GM21786 (cell line): Measurements from ENCODE around the gene KSR2.

Experiments
- ATAC-seq: cut with Tn5 transposase; IDR thresholded peaks from one replicate; pipeline ENCODE4 v1.9.1; 2021; ENCODE audit not compliant: unreplicated experiment

The KSR2 gene

DNA sequence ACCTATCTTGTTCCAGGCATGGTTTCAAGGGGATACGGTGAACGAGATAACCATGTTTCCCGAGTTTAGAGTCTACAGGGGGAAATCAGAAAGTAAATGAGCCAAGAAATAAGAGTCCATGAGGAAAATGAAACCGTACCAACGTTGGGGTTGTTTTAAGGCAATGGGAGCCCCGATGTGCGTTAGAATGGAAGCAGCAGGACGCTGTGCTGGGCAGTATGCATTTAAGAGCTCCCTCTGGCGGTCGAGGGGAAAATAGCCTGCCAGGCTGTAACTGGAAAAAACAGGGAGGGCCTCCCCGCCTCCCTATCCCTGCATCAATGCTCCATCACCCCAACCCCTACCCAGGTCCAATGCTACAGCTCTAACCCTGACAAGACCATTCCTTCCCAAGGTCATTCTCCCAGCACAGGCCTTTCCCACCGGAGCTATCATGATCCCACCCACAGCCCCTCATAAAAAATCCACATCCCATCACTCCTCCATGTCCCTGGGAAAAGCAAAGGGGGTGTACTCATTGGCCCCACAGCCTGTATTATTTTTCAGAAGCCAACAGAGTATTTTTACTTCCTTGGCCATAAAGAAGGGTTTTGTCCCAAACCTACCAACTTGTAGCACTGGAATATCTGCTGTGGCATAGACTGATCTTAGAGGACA is 381.0 kb downstream of the KSR2 start:
- ATAC-seq = no peak

DNA sequence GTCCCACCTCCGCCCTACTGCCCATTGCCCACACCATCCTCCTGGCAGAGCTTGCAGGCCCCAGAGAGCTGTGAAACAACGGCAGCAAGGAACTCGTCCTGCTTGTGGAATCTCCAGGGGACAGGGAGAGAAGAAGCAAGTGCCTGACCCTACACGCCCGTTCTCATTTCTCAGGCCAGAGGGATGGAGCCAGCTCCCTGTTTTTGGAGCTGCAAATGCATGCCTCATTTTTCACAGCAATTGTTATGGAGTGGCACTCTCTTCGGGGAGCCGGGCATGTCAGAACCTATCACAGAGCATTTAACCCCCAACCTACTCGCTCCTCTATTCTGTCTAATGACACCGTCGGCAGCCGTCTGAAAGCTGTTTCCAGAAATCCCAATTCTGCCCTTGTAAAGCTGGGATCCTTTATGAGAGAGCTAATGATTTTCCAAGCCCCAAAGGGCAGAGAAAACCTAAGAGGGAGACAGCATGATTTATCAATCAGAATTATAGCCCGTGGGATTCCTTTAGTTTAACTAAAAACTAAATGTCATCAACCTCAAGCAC is 385.0 kb downstream of the KSR2 start:
- ATAC-seq = no peak

DNA sequence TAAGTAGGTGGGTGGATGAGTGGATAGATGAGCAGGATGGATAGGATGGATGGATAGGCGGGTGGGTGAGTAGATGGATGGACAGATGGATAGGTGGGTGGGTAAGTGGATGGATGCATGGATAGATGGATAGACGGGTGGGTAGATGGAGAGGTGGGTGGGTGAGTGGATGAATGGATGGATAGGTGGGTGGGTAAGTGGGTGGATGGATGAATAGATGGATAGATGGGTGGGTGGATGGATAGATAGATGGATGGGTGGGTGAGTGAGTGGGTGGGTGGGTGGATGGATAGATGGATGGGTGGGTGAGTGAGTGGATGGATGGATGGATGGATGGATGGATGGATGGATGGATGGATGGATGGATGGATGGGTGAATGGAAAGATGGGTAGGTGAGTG is 385.7 kb downstream of the KSR2 start:
- no peak for ATAC-seq

DNA sequence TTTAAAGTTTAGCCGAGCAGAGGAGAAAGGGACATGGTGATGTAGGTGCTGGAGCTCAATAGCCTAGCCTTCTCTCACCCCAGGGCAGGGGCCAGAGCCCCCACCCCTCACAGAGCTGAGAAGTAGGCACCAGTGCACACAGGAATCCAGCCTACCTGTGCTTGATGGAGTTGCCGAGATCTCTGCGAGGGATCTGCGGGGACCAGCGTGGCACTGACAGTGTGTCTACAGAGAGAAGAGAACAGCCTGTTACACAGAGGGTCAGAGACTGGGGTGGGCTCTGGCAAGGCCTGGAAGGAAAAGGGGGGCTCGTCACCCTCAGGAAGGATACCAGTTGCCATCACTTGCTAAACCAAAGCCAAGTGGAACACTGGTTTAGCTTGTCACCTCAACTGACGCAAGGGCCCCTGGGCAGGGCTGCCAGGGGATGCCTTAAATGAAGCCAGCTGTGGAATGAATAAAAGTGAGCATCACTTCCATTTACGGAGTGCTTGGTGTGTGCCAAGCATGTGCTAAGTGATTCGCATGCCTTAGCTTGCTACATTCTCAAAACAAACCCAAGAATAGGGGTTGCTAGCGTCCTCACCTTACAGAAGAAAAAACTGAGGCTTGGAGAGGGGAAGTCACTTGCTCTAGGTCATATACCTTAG is 386.5 kb downstream of the KSR2 start:
- ATAC-seq = no peak

GRCh38 chr12:117580718-117581062 is 388.1 kb downstream of the KSR2 start:
- ATAC-seq = no peak

GRCh38 chr12:117580015-117580717 is 388.6 kb downstream of the KSR2 start:
- ATAC-seq = no peak

DNA sequence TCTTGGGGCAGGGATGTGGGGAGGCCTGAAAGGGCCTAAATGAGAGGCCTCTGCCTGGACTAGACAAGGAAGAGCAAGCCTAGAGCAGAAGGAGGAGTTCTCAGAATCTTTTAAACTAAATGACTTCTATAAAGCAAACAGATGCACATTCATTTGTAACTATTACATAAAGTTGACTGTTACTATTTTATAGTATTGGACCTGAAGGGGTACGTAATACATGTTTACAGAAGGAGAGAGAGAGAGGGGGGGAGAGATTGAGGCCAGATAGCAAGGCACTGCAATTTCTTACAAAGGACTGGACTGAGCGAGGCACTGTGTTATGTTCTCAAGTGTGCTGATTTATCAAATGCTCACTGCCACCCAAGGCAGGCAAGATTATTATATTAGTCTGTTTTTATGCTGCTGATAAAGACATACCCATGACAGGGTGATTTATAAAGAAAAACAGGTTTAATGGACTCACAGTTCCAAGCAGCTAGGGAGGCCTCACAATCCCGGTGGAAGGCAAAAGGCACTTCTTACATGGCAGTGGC is 391.6 kb downstream of the KSR2 start:
- no peak for ATAC-seq

DNA sequence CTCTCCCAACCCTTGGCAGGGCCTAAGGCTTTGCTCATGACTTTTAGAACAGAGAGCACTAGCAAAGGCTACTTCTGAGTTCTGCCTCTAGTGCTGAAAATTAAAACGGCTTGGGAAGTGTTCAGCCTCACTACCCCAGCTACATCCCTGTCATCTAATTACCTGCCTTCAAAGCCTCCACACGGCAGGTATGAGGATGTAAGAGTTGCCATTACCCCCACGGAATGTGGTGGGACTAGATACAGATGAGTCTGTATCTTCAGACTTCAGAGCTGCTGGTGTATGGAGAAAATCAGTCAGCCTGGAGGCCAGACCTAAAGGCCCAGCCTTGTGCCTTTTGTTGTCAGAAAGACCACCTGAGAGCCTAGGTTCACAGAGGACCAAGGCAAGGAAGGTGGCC is 392.7 kb downstream of the KSR2 start:
- no peak for ATAC-seq

GRCh38 chr12:117574655-117575054 is 394.1 kb downstream of the KSR2 start:
- no peak for ATAC-seq

- no peak for ATAC-seq
Observed at GRCh38 chr12:117572755-117573154, 396.0 kb downstream of the KSR2 start.

GRCh38 chr12:117571321-117571720 is 397.5 kb downstream of the KSR2 start:
- ATAC-seq = no peak

- ATAC-seq = no peak
Observed at GRCh38 chr12:117570608-117571007, 398.2 kb downstream of the KSR2 start.

- ATAC-seq = no peak
Observed at GRCh38 chr12:117567644-117568216, 401.1 kb downstream of the KSR2 start.

DNA sequence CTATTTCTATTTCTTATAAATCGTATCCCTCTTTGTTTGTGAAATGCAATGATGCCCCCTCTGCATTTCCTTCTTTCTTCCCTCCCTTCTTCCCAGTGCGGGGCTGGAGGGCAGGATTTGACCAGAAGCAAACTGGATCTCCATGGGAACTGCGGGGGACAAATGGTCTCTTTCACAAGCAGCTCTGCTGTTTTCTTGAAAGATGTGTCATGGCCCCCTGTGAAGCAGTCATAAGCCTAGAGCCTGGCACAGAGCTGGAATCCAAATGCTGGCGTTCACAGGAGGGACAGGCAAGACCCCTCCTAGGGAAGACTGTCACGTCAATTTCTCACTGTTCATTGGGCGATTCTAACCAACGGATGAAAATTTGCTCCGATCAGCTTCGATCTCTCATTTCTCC is 403.9 kb downstream of the KSR2 start:
- no peak for ATAC-seq

- ATAC-seq = no peak
Observed at GRCh38 chr12:117563706-117564105, 405.1 kb downstream of the KSR2 start.

GRCh38 chr12:117563007-117563406 is 405.8 kb downstream of the KSR2 start:
- no peak for ATAC-seq

DNA sequence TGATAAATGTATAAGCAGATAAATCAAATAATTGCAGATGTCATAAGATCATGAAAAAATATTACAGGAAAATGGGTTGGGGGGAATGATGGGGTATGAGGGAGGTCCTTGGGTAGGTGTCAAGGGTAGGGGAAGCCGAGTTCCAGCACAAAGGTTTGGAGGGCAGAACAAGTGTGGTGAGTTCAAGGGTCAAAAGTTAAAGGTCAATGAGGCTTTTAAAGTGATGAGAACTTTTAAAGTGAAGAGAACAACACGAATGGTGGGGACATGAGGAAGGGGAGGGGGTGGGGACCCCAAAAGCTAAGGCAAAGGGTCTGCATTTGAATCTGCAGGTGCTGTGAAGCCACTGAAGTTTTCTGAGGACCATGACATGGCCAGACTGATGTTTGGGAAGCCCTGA is 406.8 kb downstream of the KSR2 start:
- ATAC-seq = no peak

GRCh38 chr12:117559978-117560377 is 408.8 kb downstream of the KSR2 start:
- ATAC-seq = no peak

DNA sequence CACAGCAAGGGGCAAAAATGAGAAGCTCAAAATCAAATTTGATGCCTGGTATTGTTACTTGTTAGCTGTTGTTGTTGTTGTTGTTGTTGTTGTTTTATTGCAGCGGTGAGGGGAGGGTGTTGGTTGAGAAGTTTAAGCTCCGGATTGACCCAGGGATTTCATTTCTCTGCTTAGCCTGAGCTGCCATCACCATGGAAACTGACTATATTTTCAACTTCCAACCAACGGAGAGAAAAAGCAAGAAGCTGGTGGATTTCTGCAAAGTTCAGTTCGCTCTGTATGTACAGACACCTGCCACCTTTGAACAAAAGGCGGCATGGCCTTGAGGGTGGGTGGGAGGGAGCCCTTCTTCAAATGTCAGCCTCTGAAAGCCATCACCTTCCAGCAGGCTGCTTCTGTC is 412.9 kb downstream of the KSR2 start:
- no peak for ATAC-seq

- no peak for ATAC-seq
Observed at GRCh38 chr12:117552971-117553370, 415.8 kb downstream of the KSR2 start.

- ATAC-seq = no peak
Observed at GRCh38 chr12:117551665-117552064, 417.1 kb downstream of the KSR2 start.

GRCh38 chr12:117547209-117547608 is 421.6 kb downstream of the KSR2 start:
- ATAC-seq = no peak
